T-helper 1 cell treated with Interleukin-12 subunit alpha and Interleukin-12 subunit beta and Interleukin-4 antibody, amounts not matched to agents 30 ng/mL and 1 ng/mL, for 36 hours (primary cell): ENCODE data around the gene SCGB1C2. TPM values are rescaled to one million over a fixed set of nuclear protein-coding genes. Genes with fewer than 3 reads are reported as not detected.

ENCODE experiments used
- total RNA-seq: library from RNA; stranded (reverse); gene quantifications from 2 replicates; pipeline ENCODE4 v1.2.3, GENCODE V29; 2022

The SCGB1C2 gene
- total RNA-seq, 1 donor from 2014 or later: not detected

Other genes with a start within 250 kb of the SCGB1C2 start
- gene DOC2B, start 44.1 kb downstream of the SCGB1C2 start, total RNA-seq: 5.0 and 6.6 TPM in 2 replicates
- 1.9 and 2.6 TPM in 2 replicates for gene RPH3AL, start 215.2 kb downstream of the SCGB1C2 start, total RNA-seq